Bone marrow (tissue), 2 donors: ENCODE results near the gene ABCG4.
"Not testable (repeated sequence)": the region's sequence is repeated elsewhere in the genome, so short reads cannot be mapped to it uniquely, and the experiment has no call there.

ENCODE experiments used
- DNase-seq, 2 donors: peaks; one replicate each; lab custom pipeline; 2025; lab: John Stamatoyannopoulos, UW

ABCG4 gene

GRCh38 chr11:119149018-119149785 is at the start of gene ABCG4:
Gene ABCG4 (plus strand): TSS chr11:119149052. CDS start chr11:119149966, 914 bp downstream.
- DNase-seq = no peak

GRCh38 chr11:119099711-119100110 is 49.1 kb upstream of the ABCG4 start:
- DNase-seq = no peak

GRCh38 chr11:119100246-119100970 is 48.4 kb upstream of the ABCG4 start:
- DNase-seq = peak in 1 of 2 donors; percentile 3

- DNase-seq = no peak
These were observed 47.7 kb upstream of the ABCG4 start for GRCh38 chr11:119100994-119101758.

- peak; percentile 63 to 96 for DNase-seq
These were observed 47.0 kb upstream of the ABCG4 start, which contains the start of gene DPAGT1 for GRCh38 chr11:119101759-119102423. Gene DPAGT1 (minus strand): TSS chr11:119101853. CDS start chr11:119101655, 198 bp downstream.

GRCh38 chr11:119103161-119103664 is 45.6 kb upstream of the ABCG4 start:
- DNase-seq = not testable (repeated sequence)

- DNase-seq = no peak
These were observed 45.1 kb upstream of the ABCG4 start for GRCh38 chr11:119103793-119104192.

GRCh38 chr11:119106564-119107537 is 42.0 kb upstream of the ABCG4 start, which contains the start of gene C2CD2L:
Gene C2CD2L (plus strand): TSS chr11:119107344. CDS start chr11:119107742, 398 bp downstream.
- DNase-seq = peak; percentile 58 to 77

- DNase-seq = no peak
These were observed 41.2 kb upstream of the ABCG4 start for GRCh38 chr11:119107538-119108145.

- no peak for DNase-seq
These were observed 40.6 kb upstream of the ABCG4 start for GRCh38 chr11:119108146-119108856.

- no peak for DNase-seq
These were observed 40.0 kb upstream of the ABCG4 start for GRCh38 chr11:119108857-119109221.

GRCh38 chr11:119109843-119110242 is 39.0 kb upstream of the ABCG4 start:
- no peak for DNase-seq

- DNase-seq = no peak
These were observed 38.4 kb upstream of the ABCG4 start for GRCh38 chr11:119110439-119110838.

- DNase-seq = no peak
These were observed 37.4 kb upstream of the ABCG4 start for GRCh38 chr11:119111361-119111925.

- no peak for DNase-seq
These were observed 36.4 kb upstream of the ABCG4 start for GRCh38 chr11:119112314-119113020.

- no peak for DNase-seq
These were observed 35.1 kb upstream of the ABCG4 start for GRCh38 chr11:119113716-119114115.

GRCh38 chr11:119114351-119114750 is 34.5 kb upstream of the ABCG4 start:
- no peak for DNase-seq
